Effector memory CD4-positive, alpha-beta T cell (primary cell): Measurements from ENCODE around the gene FLVCR1.
"Not testable (repeated sequence)": the region's sequence is repeated elsewhere in the genome, so short reads cannot be mapped to it uniquely, and the experiment has no call there.

Experiments
- DNase-seq, 3 donors: peaks; one replicate each; pipeline ENCODE4 v3.0.0-alpha.2; 2020
- H3K27ac ChIP-seq: 2 replicates; pipeline ENCODE4 v1.7.0; 2013; ENCODE audit warnings: mild to moderate bottlenecking, low read length, moderate library complexity; ENCODE audit not compliant: insufficient read depth, poor library complexity, severe bottlenecking
- H3K27me3 ChIP-seq: replicated peaks from 2 replicates; pipeline ENCODE4 v1.7.0; 2013; ENCODE audit warnings: mild to moderate bottlenecking, low read length; ENCODE audit not compliant: insufficient read depth, control insufficient read depth, poor library complexity, severe bottlenecking
- H3K36me3 ChIP-seq: 2 replicates; pipeline ENCODE4 v1.7.0; 2013; ENCODE audit warnings: mild to moderate bottlenecking, low read length, moderate library complexity; ENCODE audit not compliant: control insufficient read depth, insufficient read depth
- H3K4me1 ChIP-seq: 2 replicates; pipeline ENCODE4 v1.7.0; 2013; ENCODE audit warnings: low read length, mild to moderate bottlenecking; ENCODE audit not compliant: control insufficient read depth, insufficient read depth, poor library complexity, severe bottlenecking
- H3K4me3 ChIP-seq: 2 replicates; pipeline ENCODE4 v1.7.0; 2013; ENCODE audit warnings: low read length, low read depth, mild to moderate bottlenecking; ENCODE audit not compliant: insufficient read depth, poor library complexity, severe bottlenecking
- H3K9me3 ChIP-seq: 2 replicates; pipeline ENCODE4 v1.7.0; 2013; ENCODE audit warnings: mild to moderate bottlenecking, low read length, moderate library complexity; ENCODE audit not compliant: control insufficient read depth

FLVCR1 gene

DNA sequence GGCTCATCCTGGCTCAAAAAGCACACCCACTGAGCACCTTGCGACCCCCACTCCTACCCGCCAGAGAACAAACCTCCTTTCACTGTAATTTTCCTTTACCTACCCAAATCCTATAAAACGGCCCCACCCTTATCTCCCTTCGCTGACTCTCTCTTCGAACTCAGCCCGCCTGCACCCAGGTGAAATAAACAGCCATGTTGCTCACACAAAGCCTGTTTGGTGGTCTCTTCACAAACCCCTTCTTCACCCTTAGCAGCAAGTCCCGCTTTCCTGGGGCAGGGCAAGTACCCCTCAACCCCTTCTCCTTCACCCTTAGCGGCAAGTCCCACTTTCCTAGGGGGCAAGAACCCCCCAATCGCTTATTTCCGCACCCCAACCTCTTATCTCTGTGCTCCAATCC is 52.1 kb downstream of the FLVCR1 start:
- not testable (repeated sequence) for H3K36me3 ChIP-seq, DNase-seq, H3K4me1 ChIP-seq, H3K27ac ChIP-seq, H3K27me3 ChIP-seq, H3K4me3 ChIP-seq, H3K9me3 ChIP-seq

DNA sequence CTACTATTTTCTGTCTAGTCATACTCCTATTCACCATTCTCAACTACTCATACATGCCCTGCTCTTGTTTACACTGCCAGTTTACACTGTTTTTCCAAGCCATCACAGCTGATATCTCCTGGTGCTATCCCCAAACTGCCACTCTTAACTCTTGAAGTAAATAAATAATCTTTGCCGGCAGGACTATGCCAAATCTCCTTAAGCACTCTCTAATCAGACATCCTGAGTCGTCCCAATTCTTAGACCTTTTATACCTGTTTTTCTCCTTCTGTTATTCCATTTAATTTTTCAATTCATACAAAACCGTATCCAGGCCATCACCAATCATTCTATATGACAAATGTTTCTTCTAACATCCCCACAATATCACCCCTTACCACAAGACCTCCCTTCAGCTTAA is 55.6 kb downstream of the FLVCR1 start:
- H3K27me3 ChIP-seq, DNase-seq, H3K4me3 ChIP-seq, H3K27ac ChIP-seq, H3K4me1 ChIP-seq, H3K36me3 ChIP-seq, H3K9me3 ChIP-seq: not testable (repeated sequence)

DNA sequence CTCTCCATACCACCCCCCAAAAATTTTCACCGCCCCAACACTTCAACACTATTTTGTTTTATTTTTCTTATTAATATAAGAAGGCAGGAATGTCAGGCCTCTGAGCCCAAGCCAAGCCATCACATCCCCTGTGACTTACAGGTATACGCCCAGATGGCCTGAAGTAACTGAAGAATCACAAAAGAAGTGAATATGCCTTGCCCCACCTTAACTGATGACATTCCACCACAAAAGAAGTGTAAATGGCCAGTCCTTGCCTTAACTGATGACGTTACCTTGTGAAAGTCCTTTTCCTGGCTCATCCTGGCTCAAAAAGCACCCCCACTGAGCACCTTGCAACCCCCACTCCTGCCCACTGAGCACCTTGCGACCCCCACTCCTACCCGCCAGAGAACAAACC is 56.0 kb downstream of the FLVCR1 start:
- not testable (repeated sequence) for H3K27ac ChIP-seq, DNase-seq, H3K36me3 ChIP-seq, H3K4me3 ChIP-seq, H3K9me3 ChIP-seq, H3K27me3 ChIP-seq, H3K4me1 ChIP-seq

DNA sequence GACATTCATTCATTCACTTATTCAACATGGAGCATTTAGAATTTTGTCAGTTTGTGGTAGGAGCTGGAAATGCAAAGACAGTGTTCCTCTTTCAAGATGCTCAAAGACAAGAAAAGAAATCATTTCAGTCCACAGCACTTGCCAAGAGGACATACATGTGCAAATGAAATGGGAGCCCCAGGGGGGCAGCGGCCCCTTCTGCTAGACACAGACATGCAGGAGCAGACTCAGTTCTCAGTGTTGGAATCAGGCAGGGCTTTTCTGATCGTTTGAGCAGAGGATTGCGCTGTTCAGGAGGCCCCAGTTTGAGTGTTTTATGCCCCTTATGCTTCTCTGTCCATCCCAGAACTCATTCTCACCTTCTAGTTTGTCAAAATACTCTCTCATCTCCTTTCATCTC is 56.7 kb downstream of the FLVCR1 start:
- no peak for DNase-seq
- Histone ChIP-seq H3K27ac (no peak overlapping the region), H3K4me3 (no peak overlapping the region), H3K4me1 (no peaks in the 10 kb centered on the region), H3K36me3 (no peaks in the 10 kb centered on the region), H3K9me3 (no peaks in the 10 kb centered on the region), H3K27me3 (no peaks in the 10 kb centered on the region)

DNA sequence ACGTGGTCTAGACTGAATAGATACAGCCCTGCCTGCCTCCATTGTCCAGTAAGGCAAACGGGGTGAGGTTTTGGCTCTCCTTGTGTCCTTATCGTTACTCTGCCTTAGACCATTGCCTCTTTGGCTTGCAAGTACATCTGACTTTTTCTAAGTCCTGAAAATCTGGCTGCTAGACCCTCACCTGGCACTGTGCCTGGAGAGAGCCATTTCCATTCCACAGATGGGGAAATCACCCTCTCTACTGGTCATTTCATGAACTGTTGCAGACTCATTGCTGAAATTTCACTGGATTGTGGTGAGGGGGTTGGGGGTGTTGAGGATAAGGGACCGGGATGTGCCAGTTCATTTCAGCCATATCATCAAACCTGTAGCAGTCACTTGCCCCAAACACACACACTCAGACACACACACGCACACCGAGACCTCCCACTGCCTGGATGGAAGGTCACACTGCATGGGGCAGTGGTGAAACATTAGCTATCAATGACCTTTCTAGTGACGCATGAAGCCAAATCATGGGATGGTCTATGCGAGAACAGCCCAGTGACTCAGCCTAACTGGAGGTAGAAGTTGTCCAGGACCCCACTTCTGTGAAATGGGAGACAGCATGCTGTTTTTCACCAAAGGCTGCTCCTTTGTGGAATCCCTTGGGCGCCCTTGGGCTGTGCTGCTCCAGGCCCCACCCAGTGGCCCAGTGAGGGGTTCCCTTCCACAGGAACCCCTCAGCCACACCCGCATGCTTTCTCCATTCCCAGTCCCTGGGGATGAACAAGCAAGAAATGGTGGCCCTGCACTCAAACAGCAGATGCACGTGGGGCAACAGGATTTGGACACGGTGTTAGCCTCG is 57.4 kb downstream of the FLVCR1 start:
- Histone ChIP-seq H3K27me3 (no peaks in the 10 kb centered on the region), H3K4me1 (no peaks in the 10 kb centered on the region), H3K4me3 (no peak overlapping the region), H3K27ac (no peak overlapping the region), H3K36me3 (no peaks in the 10 kb centered on the region), H3K9me3 (no peaks in the 10 kb centered on the region)
- no peak for DNase-seq

DNA sequence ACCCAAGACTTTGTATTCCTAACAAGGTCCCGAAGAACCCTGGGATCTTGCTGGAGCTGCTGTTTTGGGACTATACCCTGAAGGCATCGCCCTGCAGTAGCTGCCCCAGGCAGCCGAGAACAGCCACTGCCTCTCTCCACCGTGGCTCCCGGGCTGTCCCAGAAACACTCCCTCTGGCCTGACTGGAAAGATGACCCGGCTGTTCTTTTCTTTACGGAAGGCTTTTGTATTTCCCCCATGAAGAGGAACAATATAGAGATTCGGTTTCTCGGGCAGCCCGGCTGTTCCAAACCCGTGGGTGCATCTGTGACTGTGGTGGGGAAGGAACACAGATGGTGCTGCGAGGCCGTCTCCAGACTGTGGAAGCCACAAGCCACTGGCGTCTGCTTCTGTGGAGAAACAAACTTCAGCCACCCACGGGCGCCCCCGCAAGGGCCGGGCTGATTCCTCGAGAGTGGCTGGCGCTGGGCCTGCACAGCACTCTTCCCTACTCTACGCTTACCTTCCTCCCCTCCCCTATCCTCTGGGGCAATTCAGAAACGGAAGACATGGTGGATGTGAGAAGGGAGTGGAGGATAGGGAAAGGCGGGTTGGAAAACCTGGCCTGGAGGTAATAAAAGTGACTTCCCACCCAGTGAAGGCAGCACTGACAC is 58.5 kb downstream of the FLVCR1 start:
- no peak for DNase-seq
- Histone ChIP-seq H3K27me3 (no peaks in the 10 kb centered on the region), H3K4me3 (no peak overlapping the region), H3K4me1 (no peaks in the 10 kb centered on the region), H3K36me3 (no peaks in the 10 kb centered on the region), H3K27ac (no peak overlapping the region), H3K9me3 (no peaks in the 10 kb centered on the region)

DNA sequence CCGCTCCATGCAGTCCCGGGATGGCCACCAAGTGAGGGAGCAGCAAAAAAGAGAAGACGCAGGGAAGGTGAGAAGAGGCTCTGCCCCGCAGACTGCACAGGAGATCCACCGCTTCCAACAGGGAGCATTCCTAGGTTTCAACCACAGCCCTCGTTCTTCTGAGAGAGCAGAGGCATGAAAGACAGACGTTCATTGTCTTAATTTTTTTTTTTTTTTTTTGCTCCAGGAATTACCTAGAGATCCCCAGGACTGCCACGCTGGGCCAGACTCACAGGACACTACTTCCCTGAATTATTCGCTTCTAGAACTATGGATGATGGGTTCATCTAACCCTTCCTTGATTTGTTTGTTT is 59.0 kb downstream of the FLVCR1 start:
- Histone ChIP-seq H3K36me3 (no peaks in the 10 kb centered on the region), H3K27me3 (no peaks in the 10 kb centered on the region), H3K27ac (no peak overlapping the region), H3K9me3 (no peaks in the 10 kb centered on the region), H3K4me1 (no peaks in the 10 kb centered on the region), H3K4me3 (no peak overlapping the region)
- DNase-seq: no peak

DNA sequence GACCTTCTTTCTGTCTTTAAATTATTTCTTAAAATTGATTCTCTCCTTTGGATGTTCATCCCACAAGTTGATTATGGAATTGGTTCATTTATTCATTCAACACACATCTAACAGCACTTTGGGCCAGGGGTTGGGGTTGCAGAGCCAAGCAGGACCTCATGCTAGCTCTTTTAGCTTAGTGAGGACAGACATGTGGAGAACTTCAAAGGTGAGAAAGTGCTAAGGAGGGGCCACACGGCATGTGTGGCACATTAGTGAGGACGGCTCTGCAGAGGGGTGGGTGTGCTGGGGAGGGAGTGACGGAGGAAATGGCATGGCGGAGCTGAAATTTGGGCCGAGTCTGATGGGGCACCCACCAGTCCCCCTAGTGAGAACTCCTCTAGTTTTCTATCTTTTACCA is 59.8 kb downstream of the FLVCR1 start:
- no peaks in the 10 kb centered on the region for H3K36me3 ChIP-seq
- H3K9me3 ChIP-seq: no peaks in the 10 kb centered on the region
- DNase-seq: no peak
- no peak overlapping the region for H3K27ac ChIP-seq
- H3K4me1 ChIP-seq: no peaks in the 10 kb centered on the region
- H3K4me3 ChIP-seq: no peak overlapping the region
- H3K27me3 ChIP-seq: no peaks in the 10 kb centered on the region

DNA sequence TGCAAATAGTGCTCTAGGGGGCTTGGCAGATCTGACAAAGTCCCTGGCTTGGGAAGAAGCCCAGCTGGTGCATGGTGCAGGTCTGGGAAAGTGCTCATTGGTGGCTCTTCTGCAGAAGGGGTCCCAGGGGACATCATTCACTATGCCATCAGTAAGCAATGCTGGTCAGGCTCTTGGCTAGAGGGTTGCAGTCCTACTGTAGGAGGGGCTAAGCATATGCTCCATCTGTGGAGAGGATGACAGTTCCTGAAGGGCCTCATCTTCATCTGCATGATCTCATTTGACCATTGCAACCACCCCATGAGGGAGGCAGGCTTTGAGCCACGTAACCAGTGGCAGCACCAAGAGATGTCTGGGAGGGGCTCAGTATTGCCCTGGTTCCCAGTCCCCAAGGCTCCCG is 60.7 kb downstream of the FLVCR1 start:
- no peak overlapping the region for H3K4me3 ChIP-seq
- H3K27me3 ChIP-seq: no peaks in the 10 kb centered on the region
- no peaks in the 10 kb centered on the region for H3K4me1 ChIP-seq
- no peak for DNase-seq
- no peaks in the 10 kb centered on the region for H3K36me3 ChIP-seq
- no peak overlapping the region for H3K27ac ChIP-seq
- H3K9me3 ChIP-seq: no peaks in the 10 kb centered on the region

DNA sequence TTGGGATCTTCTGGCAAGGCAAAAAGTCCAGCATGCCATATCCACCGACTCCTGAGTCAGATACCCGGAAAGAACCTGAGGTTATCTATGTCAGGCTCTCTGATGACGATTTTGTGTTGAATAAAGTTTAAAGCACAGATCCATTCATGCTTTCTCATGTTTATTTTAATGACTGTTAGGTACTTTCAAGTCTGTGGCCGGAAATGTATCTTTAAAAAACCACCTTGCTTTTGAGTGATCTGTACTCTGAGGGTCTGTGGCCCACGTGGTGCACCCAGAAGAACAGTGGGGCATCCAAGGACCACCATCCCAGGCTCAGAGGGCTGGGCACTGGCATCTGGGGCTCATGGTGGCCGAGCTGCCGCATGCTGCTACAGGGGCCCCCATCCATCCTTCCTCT is 62.2 kb downstream of the FLVCR1 start:
- DNase-seq: no peak
- H3K36me3 ChIP-seq: no peaks in the 10 kb centered on the region
- H3K27me3 ChIP-seq: no peaks in the 10 kb centered on the region

More for the DNA sequence above, 62.2 kb downstream of the FLVCR1 start:
- H3K4me1 ChIP-seq: no peaks in the 10 kb centered on the region
- no peak overlapping the region for H3K4me3 ChIP-seq
- H3K27ac ChIP-seq: no peak overlapping the region
- no peaks in the 10 kb centered on the region for H3K9me3 ChIP-seq
